SH-SY5Y (cell line): ENCODE measurements around the gene CTH.

Experiments
- GATA2 ChIP-seq: IDR thresholded peaks from 2 replicates; pipeline ENCODE4 v1.6.1; 2011; ENCODE audit warnings: mild to moderate bottlenecking, low read depth, low read length
- GATA3 ChIP-seq: IDR thresholded peaks from 2 replicates; pipeline ENCODE4 v1.6.1; 2011; ENCODE audit warnings: low read depth, mild to moderate bottlenecking, low read length, moderate library complexity

GRCh38 chr1:70465911-70466310 is 54.8 kb downstream of the CTH start:
- no peak for TF ChIP-seq GATA2
- TF ChIP-seq GATA3, result no peak
